WTC11 (cell line): ENCODE measurements around the gene GRK4. TPM values are rescaled to one million over a fixed set of nuclear protein-coding genes. Genes with fewer than 3 reads are reported as not detected.

Experiments used
- ATAC-seq: fragments of 200-7000 bp; cut with Tn5 transposase; 2 replicates; pipeline ENCODE4 v1.10.0; 2021; ENCODE audit warnings: mild to moderate bottlenecking, moderate library complexity
- CTCF ChIA-PET: fragments of 300-600 bp; sonication (Branson Sonifier 250); formaldehyde crosslinking; loops from one replicate; lab custom pipeline; 2021; ENCODE audit warnings: antibody characterized with exemption; lab: Charles Lee
- POLR2A ChIA-PET: fragments of 350-600 bp; sonication (Branson Sonifier 250); formaldehyde crosslinking; loops from one replicate; lab custom pipeline; 2021; ENCODE audit warnings: antibody characterized with exemption; lab: Charles Lee
- DNase-seq: peaks from one replicate; pipeline ENCODE4 v3.0.0; 2021; ENCODE audit warnings: low spot score
- H3K27ac Mint-ChIP-seq: 2 replicates; pipeline ENCODE4 v1.8.0; 2021; ENCODE audit warnings: mixed read lengths
- H3K27me3 Mint-ChIP-seq: 2 replicates; pipeline ENCODE4 v1.8.0; 2021; ENCODE audit warnings: low read depth, mild to moderate bottlenecking, moderate library complexity, mixed read lengths
- H3K36me3 Mint-ChIP-seq: 2 replicates; pipeline ENCODE4 v1.8.0; 2021; ENCODE audit warnings: mixed read lengths
- H3K4me1 Mint-ChIP-seq: 2 replicates; pipeline ENCODE4 v1.8.0; 2022; ENCODE audit warnings: mixed read lengths
- H3K4me3 Mint-ChIP-seq: 2 replicates; pipeline ENCODE4 v1.8.0; 2021; ENCODE audit warnings: mild to moderate bottlenecking, moderate library complexity, mixed read lengths
- H3K9me3 Mint-ChIP-seq: 2 replicates; pipeline ENCODE4 v1.8.0; 2021; ENCODE audit warnings: mixed read lengths
- CBFB ChIP-seq: sonication (generic); formaldehyde crosslinking; IDR thresholded peaks from 2 replicates; pipeline ENCODE4 v1.8.1; 2022; ENCODE audit warnings: mild to moderate bottlenecking, low read depth, missing genetic modification reagents
- CREM ChIP-seq: sonication (generic); formaldehyde crosslinking; IDR thresholded peaks from 2 replicates; pipeline ENCODE4 v1.8.1; 2022; ENCODE audit warnings: mild to moderate bottlenecking, missing genetic modification reagents, moderate library complexity
- ELF4 ChIP-seq: sonication (generic); formaldehyde crosslinking; IDR thresholded peaks from 2 replicates; pipeline ENCODE4 v1.8.1; 2022; ENCODE audit warnings: low read depth, mild to moderate bottlenecking, moderate library complexity, missing genetic modification reagents
- ETV6 ChIP-seq: sonication (generic); formaldehyde crosslinking; IDR thresholded peaks from 2 replicates; pipeline ENCODE4 v1.8.1; 2022; ENCODE audit warnings: mild to moderate bottlenecking, missing genetic modification reagents
- FOXP1 ChIP-seq: sonication (generic); formaldehyde crosslinking; IDR thresholded peaks from 2 replicates; pipeline ENCODE4 v1.8.0; 2022; ENCODE audit warnings: missing genetic modification reagents, mild to moderate bottlenecking, moderate library complexity, borderline replicate concordance
- GABPB1 ChIP-seq: sonication (generic); formaldehyde crosslinking; IDR thresholded peaks from 2 replicates; pipeline ENCODE4 v1.8.1; 2023; ENCODE audit warnings: mild to moderate bottlenecking, missing genetic modification reagents
- GTF2I ChIP-seq: fragments of 250-450 bp; sonication (Bioruptor Pico); conservative IDR thresholded peaks from 2 replicates; pipeline ENCODE4 v1.4.0; 2021; ENCODE audit warnings: mild to moderate bottlenecking
- HMGA2 ChIP-seq: fragments of 250-450 bp; sonication (Bioruptor Pico); IDR thresholded peaks from 2 replicates; pipeline ENCODE4 v1.4.0; 2021; ENCODE audit warnings: mild to moderate bottlenecking, moderate library complexity
- KAT7 ChIP-seq: sonication (generic); formaldehyde crosslinking; IDR thresholded peaks from 2 replicates; pipeline ENCODE4 v1.8.1; 2023; ENCODE audit warnings: missing genetic modification reagents, mild to moderate bottlenecking, borderline replicate concordance
- NFE2L1 ChIP-seq: sonication (generic); formaldehyde crosslinking; IDR thresholded peaks from 2 replicates; pipeline ENCODE4 v1.8.1; 2023; ENCODE audit warnings: missing genetic modification reagents
- NFYB ChIP-seq: sonication (generic); formaldehyde crosslinking; conservative IDR thresholded peaks from 2 replicates; pipeline ENCODE4 v1.8.0; 2022; ENCODE audit warnings: low read depth, missing genetic modification reagents
- SMAD4 ChIP-seq: sonication (generic); formaldehyde crosslinking; IDR thresholded peaks from 2 replicates; pipeline ENCODE4 v1.8.0; 2022; ENCODE audit warnings: mild to moderate bottlenecking, missing genetic modification reagents
- TCF7 ChIP-seq: sonication (generic); formaldehyde crosslinking; IDR thresholded peaks from 2 replicates; pipeline ENCODE4 v1.8.0; 2022; ENCODE audit warnings: mild to moderate bottlenecking, low read depth, missing genetic modification reagents, moderate library complexity
- ZNF138 ChIP-seq: sonication (generic); formaldehyde crosslinking; conservative IDR thresholded peaks from 2 replicates; pipeline ENCODE4 v1.8.1; 2022; ENCODE audit warnings: mild to moderate bottlenecking, moderate library complexity, missing genetic modification reagents
- ZNF219 ChIP-seq: sonication (generic); formaldehyde crosslinking; IDR thresholded peaks from 2 replicates; pipeline ENCODE4 v1.8.0; 2023; ENCODE audit warnings: missing genetic modification reagents, mild to moderate bottlenecking, borderline replicate concordance
- ZNF512 ChIP-seq: sonication (generic); formaldehyde crosslinking; IDR thresholded peaks from 2 replicates; pipeline ENCODE4 v1.8.1; 2022; ENCODE audit warnings: missing genetic modification reagents, borderline replicate concordance
- total RNA-seq: library from RNA; stranded (reverse); gene quantifications from 3 replicates; pipeline ENCODE4 v1.2.3, GENCODE V29; 2021
- TF ChIP-seq, protein P1 (sequence below): sonication (generic); formaldehyde crosslinking; IDR thresholded peaks from 2 replicates; pipeline ENCODE4 v1.8.1; 2022; ENCODE audit warnings: mild to moderate bottlenecking, missing genetic modification reagents, moderate library complexity, borderline replicate concordance
- TF ChIP-seq, protein P2 (sequence below): fragments of 250-450 bp; sonication (Bioruptor Pico); IDR thresholded peaks from 2 replicates; pipeline ENCODE4 v1.8.0; 2021; ENCODE audit warnings: mild to moderate bottlenecking
- TF ChIP-seq, protein P3 (sequence below): sonication (generic); formaldehyde crosslinking; IDR thresholded peaks from 2 replicates; pipeline ENCODE4 v1.8.1; 2022; ENCODE audit warnings: low read depth, mild to moderate bottlenecking, moderate library complexity, missing genetic modification reagents, borderline replicate concordance
- TF ChIP-seq, protein P4 (sequence below): fragments of 200-600 bp; IDR thresholded peaks from 2 replicates; pipeline ENCODE4 v1.8.0; 2022; ENCODE audit warnings: antibody characterized with exemption
- TF ChIP-seq, protein P5 (sequence below): fragments of 250-450 bp; sonication (Bioruptor Pico); IDR thresholded peaks from 2 replicates; pipeline ENCODE4 v1.9.0; 2021; ENCODE audit warnings: moderate library complexity, mild to moderate bottlenecking, inconsistent platforms, borderline replicate concordance
- TF ChIP-seq, protein P6 (sequence below): sonication (generic); formaldehyde crosslinking; IDR thresholded peaks from 2 replicates; pipeline ENCODE4 v1.8.1; 2023; ENCODE audit warnings: mild to moderate bottlenecking, missing genetic modification reagents

The GRK4 gene
- total RNA-seq, 1 experiment from 2014 or later: 1.4 TPM

GRCh38 chr4:2968381-2968780, 5.0 kb downstream of the GRK4 start:
- H3K27me3 Mint-ChIP-seq: peaks cover 17% of the 10 kb centered on the region
- ChIA-PET CTCF (interaction anchor here (0.6 kb wide), 1 partner anchor 10 kb away, joined by 3 read pairs; no protein-coding TSS in a partner anchor), POLR2A (no interaction called here)
- no peaks in the 10 kb centered on the region for H3K36me3 Mint-ChIP-seq
- no peak for TF ChIP-seq FOXP1
- TF ChIP-seq, protein P1, sequence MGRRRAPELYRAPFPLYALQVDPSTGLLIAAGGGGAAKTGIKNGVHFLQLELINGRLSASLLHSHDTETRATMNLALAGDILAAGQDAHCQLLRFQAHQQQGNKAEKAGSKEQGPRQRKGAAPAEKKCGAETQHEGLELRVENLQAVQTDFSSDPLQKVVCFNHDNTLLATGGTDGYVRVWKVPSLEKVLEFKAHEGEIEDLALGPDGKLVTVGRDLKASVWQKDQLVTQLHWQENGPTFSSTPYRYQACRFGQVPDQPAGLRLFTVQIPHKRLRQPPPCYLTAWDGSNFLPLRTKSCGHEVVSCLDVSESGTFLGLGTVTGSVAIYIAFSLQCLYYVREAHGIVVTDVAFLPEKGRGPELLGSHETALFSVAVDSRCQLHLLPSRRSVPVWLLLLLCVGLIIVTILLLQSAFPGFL (CRISPR knock-in tag): no peak
- TF ChIP-seq NFE2L1: no peak
- TF ChIP-seq GABPB1 (CRISPR knock-in tag): no peak
- no peak for TF ChIP-seq ZNF138 (CRISPR knock-in tag)
- TF ChIP-seq, protein P2, sequence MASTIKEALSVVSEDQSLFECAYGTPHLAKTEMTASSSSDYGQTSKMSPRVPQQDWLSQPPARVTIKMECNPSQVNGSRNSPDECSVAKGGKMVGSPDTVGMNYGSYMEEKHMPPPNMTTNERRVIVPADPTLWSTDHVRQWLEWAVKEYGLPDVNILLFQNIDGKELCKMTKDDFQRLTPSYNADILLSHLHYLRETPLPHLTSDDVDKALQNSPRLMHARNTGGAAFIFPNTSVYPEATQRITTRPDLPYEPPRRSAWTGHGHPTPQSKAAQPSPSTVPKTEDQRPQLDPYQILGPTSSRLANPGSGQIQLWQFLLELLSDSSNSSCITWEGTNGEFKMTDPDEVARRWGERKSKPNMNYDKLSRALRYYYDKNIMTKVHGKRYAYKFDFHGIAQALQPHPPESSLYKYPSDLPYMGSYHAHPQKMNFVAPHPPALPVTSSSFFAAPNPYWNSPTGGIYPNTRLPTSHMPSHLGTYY (CRISPR knock-in tag): no peak
- no peak for TF ChIP-seq CREM
- no peak for TF ChIP-seq ZNF512 (CRISPR knock-in tag)
- no peak for TF ChIP-seq HMGA2
- TF ChIP-seq ETV6 (CRISPR knock-in tag): no peak
- TF ChIP-seq GTF2I (CRISPR knock-in tag): no peak
- TF ChIP-seq, protein P3, sequence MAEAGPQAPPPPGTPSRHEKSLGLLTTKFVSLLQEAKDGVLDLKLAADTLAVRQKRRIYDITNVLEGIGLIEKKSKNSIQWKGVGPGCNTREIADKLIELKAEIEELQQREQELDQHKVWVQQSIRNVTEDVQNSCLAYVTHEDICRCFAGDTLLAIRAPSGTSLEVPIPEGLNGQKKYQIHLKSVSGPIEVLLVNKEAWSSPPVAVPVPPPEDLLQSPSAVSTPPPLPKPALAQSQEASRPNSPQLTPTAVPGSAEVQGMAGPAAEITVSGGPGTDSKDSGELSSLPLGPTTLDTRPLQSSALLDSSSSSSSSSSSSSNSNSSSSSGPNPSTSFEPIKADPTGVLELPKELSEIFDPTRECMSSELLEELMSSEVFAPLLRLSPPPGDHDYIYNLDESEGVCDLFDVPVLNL (CRISPR knock-in tag): no peak
- no peak for TF ChIP-seq TCF7 (CRISPR knock-in tag)
- TF ChIP-seq, protein P4, sequence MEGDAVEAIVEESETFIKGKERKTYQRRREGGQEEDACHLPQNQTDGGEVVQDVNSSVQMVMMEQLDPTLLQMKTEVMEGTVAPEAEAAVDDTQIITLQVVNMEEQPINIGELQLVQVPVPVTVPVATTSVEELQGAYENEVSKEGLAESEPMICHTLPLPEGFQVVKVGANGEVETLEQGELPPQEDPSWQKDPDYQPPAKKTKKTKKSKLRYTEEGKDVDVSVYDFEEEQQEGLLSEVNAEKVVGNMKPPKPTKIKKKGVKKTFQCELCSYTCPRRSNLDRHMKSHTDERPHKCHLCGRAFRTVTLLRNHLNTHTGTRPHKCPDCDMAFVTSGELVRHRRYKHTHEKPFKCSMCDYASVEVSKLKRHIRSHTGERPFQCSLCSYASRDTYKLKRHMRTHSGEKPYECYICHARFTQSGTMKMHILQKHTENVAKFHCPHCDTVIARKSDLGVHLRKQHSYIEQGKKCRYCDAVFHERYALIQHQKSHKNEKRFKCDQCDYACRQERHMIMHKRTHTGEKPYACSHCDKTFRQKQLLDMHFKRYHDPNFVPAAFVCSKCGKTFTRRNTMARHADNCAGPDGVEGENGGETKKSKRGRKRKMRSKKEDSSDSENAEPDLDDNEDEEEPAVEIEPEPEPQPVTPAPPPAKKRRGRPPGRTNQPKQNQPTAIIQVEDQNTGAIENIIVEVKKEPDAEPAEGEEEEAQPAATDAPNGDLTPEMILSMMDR: no peak
- no peak for TF ChIP-seq ELF4 (CRISPR knock-in tag)
- TF ChIP-seq, protein P5, sequence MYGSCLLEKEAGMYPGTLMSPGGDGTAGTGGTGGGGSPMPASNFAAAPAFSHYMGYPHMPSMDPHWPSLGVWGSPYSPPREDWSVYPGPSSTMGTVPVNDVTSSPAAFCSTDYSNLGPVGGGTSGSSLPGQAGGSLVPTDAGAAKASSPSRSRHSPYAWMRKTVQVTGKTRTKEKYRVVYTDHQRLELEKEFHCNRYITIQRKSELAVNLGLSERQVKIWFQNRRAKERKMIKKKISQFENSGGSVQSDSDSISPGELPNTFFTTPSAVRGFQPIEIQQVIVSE (CRISPR knock-in tag): no peak
- DNase-seq: no peak
- H3K4me3 Mint-ChIP-seq: no peak overlapping the region
- no peaks in the 10 kb centered on the region for H3K9me3 Mint-ChIP-seq
- no peak overlapping the region for H3K27ac Mint-ChIP-seq
- peaks cover 8% of the 10 kb centered on the region for H3K4me1 Mint-ChIP-seq
- no peak for ATAC-seq

GRCh38 chr4:2971275-2971674, 7.9 kb downstream of the GRK4 start:
- Mint-ChIP-seq H3K4me3 (no peak overlapping the region), H3K27ac (no peak overlapping the region), H3K27me3 (no peaks in the 10 kb centered on the region), H3K36me3 (no peaks in the 10 kb centered on the region), H3K9me3 (no peaks in the 10 kb centered on the region), H3K4me1 (peaks cover 3% of the 10 kb centered on the region; the same call in 1 of the 2 replicates)
- ChIA-PET POLR2A (no interaction called here), CTCF (no interaction called here)
- ATAC-seq (no peak), DNase-seq (no peak)
- TF ChIP-seq, protein P2 (CRISPR knock-in tag): no peak
- TF ChIP-seq ZNF219 (CRISPR knock-in tag) (no peak), CBFB (CRISPR knock-in tag) (no peak), KAT7 (CRISPR knock-in tag) (no peak), NFYB (CRISPR knock-in tag) (no peak), SMAD4 (CRISPR knock-in tag) (no peak), FOXP1 (no peak)
- TF ChIP-seq, protein P4: no peak
- TF ChIP-seq, protein P6, sequence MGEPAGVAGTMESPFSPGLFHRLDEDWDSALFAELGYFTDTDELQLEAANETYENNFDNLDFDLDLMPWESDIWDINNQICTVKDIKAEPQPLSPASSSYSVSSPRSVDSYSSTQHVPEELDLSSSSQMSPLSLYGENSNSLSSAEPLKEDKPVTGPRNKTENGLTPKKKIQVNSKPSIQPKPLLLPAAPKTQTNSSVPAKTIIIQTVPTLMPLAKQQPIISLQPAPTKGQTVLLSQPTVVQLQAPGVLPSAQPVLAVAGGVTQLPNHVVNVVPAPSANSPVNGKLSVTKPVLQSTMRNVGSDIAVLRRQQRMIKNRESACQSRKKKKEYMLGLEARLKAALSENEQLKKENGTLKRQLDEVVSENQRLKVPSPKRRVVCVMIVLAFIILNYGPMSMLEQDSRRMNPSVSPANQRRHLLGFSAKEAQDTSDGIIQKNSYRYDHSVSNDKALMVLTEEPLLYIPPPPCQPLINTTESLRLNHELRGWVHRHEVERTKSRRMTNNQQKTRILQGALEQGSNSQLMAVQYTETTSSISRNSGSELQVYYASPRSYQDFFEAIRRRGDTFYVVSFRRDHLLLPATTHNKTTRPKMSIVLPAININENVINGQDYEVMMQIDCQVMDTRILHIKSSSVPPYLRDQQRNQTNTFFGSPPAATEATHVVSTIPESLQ: no peak
